ENCODE data around the gene HEPH.
"Not testable (repeated sequence)": the region's sequence is repeated elsewhere in the genome, so short reads cannot be mapped to it uniquely, and the experiment has no call there.

The HEPH gene

GRCh38 chrX:66163849-66164411, at the start of gene HEPH:
Gene HEPH, plus strand, starts transcription at chrX:66164247. Its CDS starts 6,324 bp downstream, at chrX:66170571.
- DNase-seq = no peak

GRCh38 chrX:66118722-66119121, 45.3 kb upstream of the HEPH start:
- not testable (repeated sequence) for DNase-seq

GRCh38 chrX:66121354-66121753, 42.7 kb upstream of the HEPH start:
- DNase-seq = not testable (repeated sequence)

GRCh38 chrX:66126662-66127061, 37.4 kb upstream of the HEPH start:
- no peak for DNase-seq

- no peak for DNase-seq
Observed at GRCh38 chrX:66130469-66130868, 33.6 kb upstream of the HEPH start.

GRCh38 chrX:66135284-66135683, 28.8 kb upstream of the HEPH start:
- not testable (repeated sequence) for DNase-seq

GRCh38 chrX:66142351-66142750, 21.7 kb upstream of the HEPH start:
- DNase-seq = no peak

- DNase-seq = no peak
Observed at GRCh38 chrX:66144258-66144657, 19.8 kb upstream of the HEPH start.

- no peak for DNase-seq
Observed at GRCh38 chrX:66149519-66149918, 14.5 kb upstream of the HEPH start.

- no peak for DNase-seq
Observed at GRCh38 chrX:66150163-66150562, 13.9 kb upstream of the HEPH start.

- no peak for DNase-seq
Observed at GRCh38 chrX:66162331-66162822, 1.7 kb upstream of the HEPH start.

- DNase-seq = no peak
Observed at GRCh38 chrX:66163447-66163846, 600 bp upstream of the HEPH start.

GRCh38 chrX:66164470-66164869, 423 bp downstream of the HEPH start:
- DNase-seq = no peak

GRCh38 chrX:66164931-66165330, 884 bp downstream of the HEPH start:
- DNase-seq = no peak

GRCh38 chrX:66166671-66167070, 2.6 kb downstream of the HEPH start:
- no peak for DNase-seq

- no peak for DNase-seq
Observed at GRCh38 chrX:66167431-66167830, 3.4 kb downstream of the HEPH start.

GRCh38 chrX:66176134-66176533, 12.1 kb downstream of the HEPH start:
- no peak for DNase-seq

- no peak for DNase-seq
Observed at GRCh38 chrX:66191563-66191962, 27.5 kb downstream of the HEPH start.

- no peak for DNase-seq
Observed at GRCh38 chrX:66193821-66194220, 29.8 kb downstream of the HEPH start.

- no peak for DNase-seq
Observed at GRCh38 chrX:66200050-66200664, 36.1 kb downstream of the HEPH start.

- DNase-seq = no peak
Observed at GRCh38 chrX:66200855-66201795, 37.1 kb downstream of the HEPH start.

GRCh38 chrX:66203114-66203513, 39.1 kb downstream of the HEPH start:
- DNase-seq = no peak

- no peak for DNase-seq
Observed at GRCh38 chrX:66221856-66222255, 57.8 kb downstream of the HEPH start.

GRCh38 chrX:66232296-66232695, 68.2 kb downstream of the HEPH start:
- no peak for DNase-seq
